Activated T-cell treated with anti-CD3 and anti-CD28 coated beads, Interleukin-2, amount 50 U/mL, for 72 hours (primary cell): Measurements from ENCODE around the gene CC2D2A. TPM values are rescaled to one million over a fixed set of nuclear protein-coding genes. Genes with fewer than 3 reads are reported as not detected.

Experiments used
- ATAC-seq, 2 donors: fragments of 150-1000 bp; cut with Tn5 transposase; replicated peaks in 1 of 2; 2 replicates each; pipeline ENCODE4 v1.10.0; 2021; ENCODE audit warnings: moderate library complexity in 2 of 2, mild to moderate bottlenecking in 1 of 2
- DNase-seq, 2 donors: peaks; one replicate each; pipeline ENCODE4 v3.0.0; 2021 to 2022; ENCODE audit warnings: mixed read lengths in 1 of 2
- H3K27ac Mint-ChIP-seq: one replicate; pipeline ENCODE4 v1.8.0; 2022; ENCODE audit warnings: mild to moderate bottlenecking, moderate library complexity, mixed read lengths
- H3K27me3 Mint-ChIP-seq: one replicate; pipeline ENCODE4 v1.8.0; 2022; ENCODE audit warnings: low read depth, mixed read lengths
- H3K36me3 Mint-ChIP-seq, 2 donors: one replicate each; pipeline ENCODE4 v1.8.0; 2022; ENCODE audit warnings: mixed read lengths in 2 of 2, mild to moderate bottlenecking in 1 of 2; ENCODE audit not compliant: insufficient read depth in 2 of 2
- H3K4me1 Mint-ChIP-seq: one replicate; pipeline ENCODE4 v1.8.0; 2022; ENCODE audit warnings: low read depth, mixed read lengths
- H3K4me3 Mint-ChIP-seq, 2 donors: one replicate each; pipeline ENCODE4 v1.8.0; 2022; ENCODE audit warnings: mild to moderate bottlenecking in 2 of 2, mixed read lengths in 2 of 2, moderate library complexity in 2 of 2
- H3K9me3 Mint-ChIP-seq, 2 donors: one replicate each; pipeline ENCODE4 v1.8.0; 2022; ENCODE audit warnings: mixed read lengths in 2 of 2
- total RNA-seq, 2 donors: library from RNA; stranded (reverse); gene quantifications; one replicate each; pipeline ENCODE4 v1.2.3, GENCODE V29; 2022

The CC2D2A gene
- total RNA-seq, 2 donors from 2014 or later: not detected

DNA sequence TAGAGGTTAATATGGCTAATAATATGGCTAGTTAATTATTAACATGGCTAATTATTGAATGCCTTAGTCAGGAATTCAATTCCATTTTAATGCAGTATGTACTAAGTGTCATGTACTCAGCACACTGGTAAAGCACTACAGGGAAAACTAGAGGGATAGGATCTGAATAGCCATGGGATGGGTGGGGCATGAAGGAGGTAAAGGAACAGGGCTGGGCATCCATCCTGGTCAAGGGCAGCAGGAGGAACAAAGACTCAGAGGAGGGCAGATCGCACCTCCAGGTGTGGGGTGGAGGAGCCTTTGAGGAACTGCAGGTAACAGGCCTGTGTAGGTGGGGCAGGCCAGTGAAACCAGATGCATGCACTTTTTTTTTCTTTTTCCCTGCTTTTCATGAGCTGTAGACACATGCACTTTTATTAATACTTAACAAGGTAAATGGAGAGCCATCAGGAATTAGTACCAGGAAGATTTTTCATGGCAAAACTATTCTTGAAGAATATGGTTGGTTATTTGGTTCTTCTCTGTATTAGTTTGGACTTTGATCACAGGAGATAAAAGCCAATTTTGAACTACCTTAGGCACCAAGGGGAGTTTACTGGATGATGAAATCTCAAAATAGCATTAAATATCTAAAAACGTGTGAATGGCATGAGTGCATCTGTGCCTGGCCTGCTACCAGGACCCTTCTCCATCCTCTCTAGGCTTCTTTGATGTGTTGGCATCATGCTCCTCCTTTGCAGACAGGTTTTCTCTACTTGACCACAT, 88.3 kb downstream of the CC2D2A start:
- Mint-ChIP-seq H3K36me3 (no peaks in the 10 kb centered on the region), H3K4me1 (no peaks in the 10 kb centered on the region), H3K27ac (no peak overlapping the region), H3K27me3 (no peaks in the 10 kb centered on the region), H3K9me3 (no peaks in the 10 kb centered on the region), H3K4me3 (no peak overlapping the region)
- DNase-seq: no peak
- ATAC-seq: no peak

- no peak overlapping the region for H3K27ac Mint-ChIP-seq
- ATAC-seq (no peak), DNase-seq (no peak)
- no peak overlapping the region for H3K4me3 Mint-ChIP-seq
- no peaks in the 10 kb centered on the region for H3K4me1 Mint-ChIP-seq
- H3K36me3 Mint-ChIP-seq: no peaks in the 10 kb centered on the region
- no peaks in the 10 kb centered on the region for H3K9me3 Mint-ChIP-seq
- H3K27me3 Mint-ChIP-seq: no peaks in the 10 kb centered on the region
Measured at GRCh38 chr4:15558561-15558960, 88.9 kb downstream of the CC2D2A start.

GRCh38 chr4:15562114-15562513, 92.4 kb downstream of the CC2D2A start:
- Mint-ChIP-seq H3K9me3 (no peaks in the 10 kb centered on the region), H3K27me3 (no peaks in the 10 kb centered on the region), H3K27ac (no peak overlapping the region), H3K36me3 (no peaks in the 10 kb centered on the region), H3K4me3 (no peak overlapping the region), H3K4me1 (no peaks in the 10 kb centered on the region)
- no peak for ATAC-seq
- DNase-seq: no peak

- H3K36me3 Mint-ChIP-seq: no peaks in the 10 kb centered on the region
Measured at GRCh38 chr4:15562623-15563022, 92.9 kb downstream of the CC2D2A start.

GRCh38 chr4:15563871-15564270, 94.2 kb downstream of the CC2D2A start:
- Mint-ChIP-seq H3K27ac (no peak overlapping the region), H3K9me3 (no peaks in the 10 kb centered on the region), H3K4me3 (no peak overlapping the region), H3K4me1 (no peaks in the 10 kb centered on the region), H3K27me3 (no peaks in the 10 kb centered on the region), H3K36me3 (peaks cover 0 to 2% of the 10 kb centered on the region in 2 donors)
- no peak for ATAC-seq
- DNase-seq: no peak

More at GRCh38 chr4:15562623-15563022, 92.9 kb downstream of the CC2D2A start:
- H3K9me3 Mint-ChIP-seq: no peaks in the 10 kb centered on the region
- no peak for ATAC-seq
- no peak for DNase-seq
- no peaks in the 10 kb centered on the region for H3K4me1 Mint-ChIP-seq
- H3K4me3 Mint-ChIP-seq: no peak overlapping the region
- H3K27ac Mint-ChIP-seq: no peak overlapping the region
- H3K27me3 Mint-ChIP-seq: no peaks in the 10 kb centered on the region

DNA sequence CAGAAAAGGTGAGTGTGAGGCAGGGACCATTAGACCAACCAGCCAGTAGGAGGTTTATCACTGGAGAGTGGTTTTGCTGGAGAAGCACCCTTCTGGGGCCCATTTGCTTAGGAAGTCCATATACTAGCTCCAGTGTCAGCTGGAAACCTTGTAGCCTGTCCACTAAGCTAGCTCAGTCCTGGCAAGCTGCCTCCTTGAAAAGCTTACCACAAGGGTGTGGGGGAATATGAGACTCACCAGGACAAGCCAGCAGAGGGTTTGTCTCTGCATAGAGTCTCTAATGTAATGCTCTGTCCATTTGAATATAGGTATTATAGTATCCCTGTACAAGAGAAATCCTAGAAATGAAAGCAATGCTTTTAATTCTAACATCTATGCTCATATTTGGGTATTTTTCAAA, 99.1 kb downstream of the CC2D2A start:
- Mint-ChIP-seq H3K4me3 (no peak overlapping the region), H3K27ac (no peak overlapping the region), H3K4me1 (no peaks in the 10 kb centered on the region), H3K9me3 (no peaks in the 10 kb centered on the region), H3K27me3 (no peaks in the 10 kb centered on the region), H3K36me3 (peaks cover 0 to 2% of the 10 kb centered on the region in 2 donors)
- DNase-seq (no peak), ATAC-seq (no peak)

DNA sequence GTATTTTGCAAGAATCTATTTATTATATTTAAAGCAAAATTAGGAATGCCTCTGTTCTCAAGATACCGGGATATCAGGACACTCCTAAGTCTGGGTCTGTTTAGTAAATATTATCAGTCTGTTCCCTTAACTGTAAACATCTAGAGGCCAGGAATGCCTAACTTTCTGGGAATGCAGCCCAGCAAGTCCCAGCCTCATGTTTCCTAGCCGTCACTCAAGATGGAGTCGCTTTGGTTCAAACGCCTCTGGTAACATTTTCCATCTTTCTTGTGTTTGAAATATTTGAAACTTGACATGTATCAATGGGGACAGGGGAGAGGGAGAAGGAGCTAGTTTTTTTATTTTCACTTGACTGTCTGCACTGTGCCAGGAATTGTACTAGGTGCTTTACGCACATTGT, 100.1 kb downstream of the CC2D2A start:
- Mint-ChIP-seq H3K27ac (no peak overlapping the region), H3K4me3 (no peak overlapping the region), H3K4me1 (no peaks in the 10 kb centered on the region), H3K36me3 (peaks cover 0 to 2% of the 10 kb centered on the region in 2 donors), H3K9me3 (no peaks in the 10 kb centered on the region), H3K27me3 (no peaks in the 10 kb centered on the region)
- DNase-seq (no peak), ATAC-seq (no peak)

- H3K27ac Mint-ChIP-seq: no peak overlapping the region
- H3K27me3 Mint-ChIP-seq: no peaks in the 10 kb centered on the region
- no peak overlapping the region for H3K4me3 Mint-ChIP-seq
- H3K36me3 Mint-ChIP-seq: no peaks in the 10 kb centered on the region
- H3K4me1 Mint-ChIP-seq: no peaks in the 10 kb centered on the region
- no peaks in the 10 kb centered on the region for H3K9me3 Mint-ChIP-seq
- DNase-seq: no peak
- no peak for ATAC-seq
Measured at GRCh38 chr4:15575966-15576365, 106.3 kb downstream of the CC2D2A start.

- Mint-ChIP-seq H3K36me3 (no peaks in the 10 kb centered on the region), H3K9me3 (no peaks in the 10 kb centered on the region)
- no peak for DNase-seq
Measured at GRCh38 chr4:15577508-15577907, 107.8 kb downstream of the CC2D2A start.

GRCh38 chr4:15584785-15585184, 115.1 kb downstream of the CC2D2A start:
- Mint-ChIP-seq H3K4me3 (no peak overlapping the region), H3K9me3 (no peaks in the 10 kb centered on the region), H3K27ac (no peak overlapping the region), H3K27me3 (no peaks in the 10 kb centered on the region), H3K36me3 (no peaks in the 10 kb centered on the region), H3K4me1 (no peaks in the 10 kb centered on the region)
- DNase-seq (no peak), ATAC-seq (no peak)

More at GRCh38 chr4:15577508-15577907, 107.8 kb downstream of the CC2D2A start:
- no peak overlapping the region for H3K27ac Mint-ChIP-seq
- no peaks in the 10 kb centered on the region for H3K27me3 Mint-ChIP-seq
- no peaks in the 10 kb centered on the region for H3K4me1 Mint-ChIP-seq
- no peak overlapping the region for H3K4me3 Mint-ChIP-seq
- no peak for ATAC-seq

- ATAC-seq (no peak), DNase-seq (no peak)
- H3K27me3 Mint-ChIP-seq: no peaks in the 10 kb centered on the region
- no peaks in the 10 kb centered on the region for H3K36me3 Mint-ChIP-seq
- H3K27ac Mint-ChIP-seq: no peak overlapping the region
- no peak overlapping the region for H3K4me3 Mint-ChIP-seq
- no peaks in the 10 kb centered on the region for H3K4me1 Mint-ChIP-seq
- no peaks in the 10 kb centered on the region for H3K9me3 Mint-ChIP-seq
Measured at GRCh38 chr4:15585331-15585730, 115.6 kb downstream of the CC2D2A start.

DNA sequence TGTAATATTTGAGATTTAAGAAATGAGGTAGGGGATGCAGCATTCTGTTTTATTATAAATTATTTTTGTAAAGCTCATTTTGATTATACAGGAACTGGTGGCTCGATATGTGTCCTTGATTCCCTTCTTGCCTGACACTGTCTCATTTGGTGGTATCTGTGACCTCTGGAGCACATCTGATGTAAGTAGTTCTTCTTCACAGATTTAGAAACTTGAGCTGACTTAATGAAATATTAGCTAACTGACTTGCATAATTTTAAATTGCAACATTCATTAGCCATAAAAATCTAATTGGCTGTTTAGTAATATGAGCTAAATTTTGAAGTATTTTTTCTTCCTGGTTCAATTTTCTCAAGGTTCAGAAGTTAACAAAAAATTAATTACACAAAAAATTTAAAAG, 116.4 kb downstream of the CC2D2A start:
- Mint-ChIP-seq H3K36me3 (no peaks in the 10 kb centered on the region), H3K4me1 (no peaks in the 10 kb centered on the region), H3K27ac (no peak overlapping the region), H3K27me3 (no peaks in the 10 kb centered on the region), H3K9me3 (no peaks in the 10 kb centered on the region), H3K4me3 (no peak overlapping the region)
- ATAC-seq: no peak
- DNase-seq: no peak

GRCh38 chr4:15587649-15588048, 118.0 kb downstream of the CC2D2A start:
- no peaks in the 10 kb centered on the region for H3K9me3 Mint-ChIP-seq
- no peaks in the 10 kb centered on the region for H3K4me1 Mint-ChIP-seq
- H3K27me3 Mint-ChIP-seq: no peaks in the 10 kb centered on the region
- DNase-seq (no peak), ATAC-seq (no peak)
- H3K36me3 Mint-ChIP-seq: no peaks in the 10 kb centered on the region
- H3K4me3 Mint-ChIP-seq: no peak overlapping the region
- H3K27ac Mint-ChIP-seq: no peak overlapping the region

DNA sequence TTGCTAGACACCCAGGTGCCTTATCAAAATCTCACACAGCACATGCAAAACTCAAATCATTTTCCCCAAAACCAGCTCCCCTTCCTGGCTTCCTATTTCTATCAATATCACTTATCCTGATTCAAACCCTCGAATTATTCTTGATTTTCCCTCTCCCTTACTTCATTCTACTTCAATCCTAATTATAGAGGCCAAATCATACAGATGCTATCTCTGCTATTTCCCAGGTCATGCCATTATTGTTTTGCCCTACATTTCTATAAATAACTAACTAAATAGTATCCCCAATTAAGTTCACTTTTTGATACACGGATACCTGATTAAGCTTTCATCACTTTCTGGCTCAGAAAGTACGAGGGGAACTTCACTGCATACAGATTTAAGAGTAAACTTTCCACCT, 123.1 kb downstream of the CC2D2A start:
- H3K27me3 Mint-ChIP-seq: no peaks in the 10 kb centered on the region
- no peaks in the 10 kb centered on the region for H3K9me3 Mint-ChIP-seq
- no peak overlapping the region for H3K4me3 Mint-ChIP-seq
- no peaks in the 10 kb centered on the region for H3K4me1 Mint-ChIP-seq
- no peak for ATAC-seq
- no peak for DNase-seq
- no peak overlapping the region for H3K27ac Mint-ChIP-seq
- no peaks in the 10 kb centered on the region for H3K36me3 Mint-ChIP-seq
